Measurements from ENCODE around the gene TUT7.

TUT7 gene

DNA sequence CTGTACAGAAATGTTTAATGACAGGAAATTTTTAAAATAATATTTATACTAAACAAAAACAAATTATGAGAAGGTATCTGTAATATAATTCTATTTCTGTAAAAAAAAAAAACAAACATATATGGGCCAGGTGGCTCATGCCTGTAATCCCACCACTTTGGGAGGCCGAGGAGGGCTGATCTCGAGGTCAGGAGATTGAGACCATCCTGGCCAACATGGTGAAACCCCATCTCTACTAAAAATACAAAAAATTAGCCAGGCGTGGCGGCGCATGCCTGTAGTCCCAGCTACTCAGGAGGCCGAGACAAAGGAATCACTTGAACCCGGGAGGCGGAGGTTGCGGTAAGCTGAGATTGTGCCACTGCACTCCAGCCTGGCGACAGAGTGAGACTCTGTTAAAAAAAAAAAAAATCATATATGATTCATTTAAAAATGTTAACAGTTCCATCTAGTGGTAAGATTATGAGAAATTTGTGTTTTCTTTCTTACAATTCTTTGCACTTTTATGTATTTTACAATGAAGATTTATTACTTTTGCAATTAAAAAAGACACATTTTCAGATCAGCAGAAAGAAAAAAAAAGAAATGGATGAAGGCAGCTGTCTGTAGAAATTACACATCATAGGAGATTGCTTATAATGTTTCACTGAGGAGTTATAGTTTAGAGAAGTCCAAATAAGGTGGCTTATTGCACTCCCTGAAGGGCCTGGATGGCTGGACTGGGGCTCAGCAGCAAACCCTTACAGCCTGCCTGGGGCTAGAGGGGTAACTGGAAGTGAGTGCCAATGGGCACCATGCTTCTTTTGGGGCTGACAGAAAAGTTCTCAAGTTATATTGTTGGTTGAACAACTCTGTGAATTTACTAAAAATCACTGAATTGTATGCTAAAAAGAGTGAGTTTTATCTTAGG, 115.1 kb downstream of the TUT7 start:
- H3K36me3 ChIP-seq (ENCODE audit: insufficient read depth, low read length) = no peaks in the 10 kb centered on the region
- H3K4me1 ChIP-seq (ENCODE audit: insufficient read depth, low read length) = no peaks in the 10 kb centered on the region
- H2AFZ ChIP-seq (ENCODE audit: low read depth, low read length) = no peak overlapping the region
- H3K27ac ChIP-seq (ENCODE audit: low read length) = no peak overlapping the region
- DNase-seq (no peak), ATAC-seq (ENCODE audit: insufficient read depth, low read depth) (no peak)
- no peaks in the 10 kb centered on the region for H4K20me1 ChIP-seq (ENCODE audit: insufficient read depth, low read length)
- no peaks in the 10 kb centered on the region for H3K27me3 ChIP-seq (ENCODE audit: insufficient read depth, low read length, poor library complexity)
- TF ChIP-seq EZH2 (IDR thresholded peaks at IDR 0.05; ENCODE audit: borderline replicate concordance, low read depth, low read length, severe bottlenecking) = no peak
- TF ChIP-seq, protein P1, sequence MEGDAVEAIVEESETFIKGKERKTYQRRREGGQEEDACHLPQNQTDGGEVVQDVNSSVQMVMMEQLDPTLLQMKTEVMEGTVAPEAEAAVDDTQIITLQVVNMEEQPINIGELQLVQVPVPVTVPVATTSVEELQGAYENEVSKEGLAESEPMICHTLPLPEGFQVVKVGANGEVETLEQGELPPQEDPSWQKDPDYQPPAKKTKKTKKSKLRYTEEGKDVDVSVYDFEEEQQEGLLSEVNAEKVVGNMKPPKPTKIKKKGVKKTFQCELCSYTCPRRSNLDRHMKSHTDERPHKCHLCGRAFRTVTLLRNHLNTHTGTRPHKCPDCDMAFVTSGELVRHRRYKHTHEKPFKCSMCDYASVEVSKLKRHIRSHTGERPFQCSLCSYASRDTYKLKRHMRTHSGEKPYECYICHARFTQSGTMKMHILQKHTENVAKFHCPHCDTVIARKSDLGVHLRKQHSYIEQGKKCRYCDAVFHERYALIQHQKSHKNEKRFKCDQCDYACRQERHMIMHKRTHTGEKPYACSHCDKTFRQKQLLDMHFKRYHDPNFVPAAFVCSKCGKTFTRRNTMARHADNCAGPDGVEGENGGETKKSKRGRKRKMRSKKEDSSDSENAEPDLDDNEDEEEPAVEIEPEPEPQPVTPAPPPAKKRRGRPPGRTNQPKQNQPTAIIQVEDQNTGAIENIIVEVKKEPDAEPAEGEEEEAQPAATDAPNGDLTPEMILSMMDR (IDR thresholded peaks at IDR 0.05; ENCODE audit: borderline replicate concordance, extremely low read depth, low read length, poor library complexity, severe bottlenecking) = no peak
- no peak overlapping the region for H3K4me3 ChIP-seq (ENCODE audit: low read depth in 1 of 2, low read length in 2 of 2)
- H3K9ac ChIP-seq (ENCODE audit: low read depth, low read length) = no peak overlapping the region
- no peaks in the 10 kb centered on the region for H3K79me2 ChIP-seq (ENCODE audit: insufficient read depth, low read length)
- H3K9me3 ChIP-seq (ENCODE audit: insufficient read depth, low read length, severe bottlenecking) = no peaks in the 10 kb centered on the region
- no peak overlapping the region for H3K4me2 ChIP-seq (ENCODE audit: insufficient read depth, low read length)

Data from DND-41 (cell line).